ENCODE measurements around the gene MAP6.

Gene MAP6

DNA sequence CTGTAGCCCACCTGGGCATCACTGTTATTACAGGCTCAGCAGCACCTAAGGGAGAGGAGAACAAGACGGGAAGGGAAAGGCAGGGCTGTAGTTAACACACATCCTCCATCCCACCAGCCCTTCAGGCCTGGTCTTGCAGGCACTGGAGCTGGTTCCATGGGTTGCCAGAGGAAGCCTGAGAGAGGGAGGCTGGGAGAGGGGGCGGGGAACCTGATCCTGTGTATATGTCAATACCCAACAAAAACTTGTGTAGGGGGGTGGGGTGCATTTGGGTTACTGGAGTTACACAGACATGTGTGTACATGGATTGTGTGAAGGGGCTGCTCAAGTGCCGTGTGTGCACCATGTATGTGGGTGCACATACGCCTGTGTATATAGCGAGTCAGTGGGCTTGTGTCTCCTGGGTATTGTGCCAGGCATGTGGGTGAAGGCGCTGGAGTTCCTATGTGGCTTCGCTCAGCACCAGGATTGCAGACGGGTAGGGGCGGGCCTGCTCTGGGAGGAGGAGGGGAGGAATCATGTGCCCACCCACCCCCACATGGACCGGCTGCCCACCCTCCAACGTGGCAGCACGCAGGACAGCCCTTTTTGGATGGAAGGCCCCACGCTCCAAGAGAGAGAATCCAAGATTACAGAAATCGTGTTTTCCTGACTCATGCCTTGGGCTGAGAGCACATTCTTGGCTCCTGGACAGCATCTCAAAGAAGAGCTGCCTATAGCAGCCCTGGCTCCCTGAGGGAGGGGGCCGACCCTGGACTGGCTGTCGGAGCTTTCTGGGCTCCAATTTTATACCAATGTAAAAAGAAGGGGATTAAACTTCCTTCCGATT lies 111.0 kb downstream of the MAP6 start:
- no peak overlapping the region for H3K4me3 ChIP-seq (ENCODE audit: low read depth, low read length)
- DNase-seq (ENCODE audit: low read depth) = no peak
- TF ChIP-seq, protein P1, sequence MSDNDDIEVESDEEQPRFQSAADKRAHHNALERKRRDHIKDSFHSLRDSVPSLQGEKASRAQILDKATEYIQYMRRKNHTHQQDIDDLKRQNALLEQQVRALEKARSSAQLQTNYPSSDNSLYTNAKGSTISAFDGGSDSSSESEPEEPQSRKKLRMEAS (IDR thresholded peaks at IDR 0.05; ENCODE audit: low read depth, low read length) = no peak
- TF ChIP-seq, protein P2, sequence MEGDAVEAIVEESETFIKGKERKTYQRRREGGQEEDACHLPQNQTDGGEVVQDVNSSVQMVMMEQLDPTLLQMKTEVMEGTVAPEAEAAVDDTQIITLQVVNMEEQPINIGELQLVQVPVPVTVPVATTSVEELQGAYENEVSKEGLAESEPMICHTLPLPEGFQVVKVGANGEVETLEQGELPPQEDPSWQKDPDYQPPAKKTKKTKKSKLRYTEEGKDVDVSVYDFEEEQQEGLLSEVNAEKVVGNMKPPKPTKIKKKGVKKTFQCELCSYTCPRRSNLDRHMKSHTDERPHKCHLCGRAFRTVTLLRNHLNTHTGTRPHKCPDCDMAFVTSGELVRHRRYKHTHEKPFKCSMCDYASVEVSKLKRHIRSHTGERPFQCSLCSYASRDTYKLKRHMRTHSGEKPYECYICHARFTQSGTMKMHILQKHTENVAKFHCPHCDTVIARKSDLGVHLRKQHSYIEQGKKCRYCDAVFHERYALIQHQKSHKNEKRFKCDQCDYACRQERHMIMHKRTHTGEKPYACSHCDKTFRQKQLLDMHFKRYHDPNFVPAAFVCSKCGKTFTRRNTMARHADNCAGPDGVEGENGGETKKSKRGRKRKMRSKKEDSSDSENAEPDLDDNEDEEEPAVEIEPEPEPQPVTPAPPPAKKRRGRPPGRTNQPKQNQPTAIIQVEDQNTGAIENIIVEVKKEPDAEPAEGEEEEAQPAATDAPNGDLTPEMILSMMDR (IDR thresholded peaks at IDR 0.05; ENCODE audit: low read depth, low read length) = no peak
- TF ChIP-seq POLR2A (IDR thresholded peaks at IDR 0.05; ENCODE audit: extremely low read depth, insufficient read length) = no peak
- no peak for TF ChIP-seq MYC (IDR thresholded peaks at IDR 0.05; ENCODE audit: low read depth, low read length)

DNA sequence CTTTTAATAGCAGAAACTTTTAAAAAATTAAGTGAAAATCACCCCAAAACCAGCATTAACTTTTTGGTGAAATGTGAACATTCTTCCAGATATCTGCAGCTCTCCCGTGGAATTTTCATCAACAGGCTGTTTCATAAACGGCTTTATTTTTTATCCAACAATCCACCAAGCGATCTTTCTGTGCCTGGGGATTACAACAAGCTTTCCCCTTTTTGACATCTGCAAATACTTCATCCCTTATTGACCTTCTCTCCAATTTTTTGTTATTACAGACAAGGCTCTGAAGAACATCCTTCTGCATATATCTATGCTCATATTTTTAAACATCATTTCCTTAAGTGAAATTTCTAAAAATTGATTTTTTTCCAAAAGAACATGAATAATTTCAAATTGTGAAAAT lies 112.6 kb downstream of the MAP6 start:
- no peak overlapping the region for H3K4me3 ChIP-seq (ENCODE audit: low read depth, low read length)
- TF ChIP-seq, protein P1 (IDR thresholded peaks at IDR 0.05; ENCODE audit: low read depth, low read length) = no peak
- TF ChIP-seq POLR2A (IDR thresholded peaks at IDR 0.05; ENCODE audit: extremely low read depth, insufficient read length) = no peak
- TF ChIP-seq, protein P2 (IDR thresholded peaks at IDR 0.05; ENCODE audit: low read depth, low read length) = no peak
- no peak for TF ChIP-seq MYC (IDR thresholded peaks at IDR 0.05; ENCODE audit: low read depth, low read length)
- DNase-seq (ENCODE audit: low read depth) = no peak

DNA sequence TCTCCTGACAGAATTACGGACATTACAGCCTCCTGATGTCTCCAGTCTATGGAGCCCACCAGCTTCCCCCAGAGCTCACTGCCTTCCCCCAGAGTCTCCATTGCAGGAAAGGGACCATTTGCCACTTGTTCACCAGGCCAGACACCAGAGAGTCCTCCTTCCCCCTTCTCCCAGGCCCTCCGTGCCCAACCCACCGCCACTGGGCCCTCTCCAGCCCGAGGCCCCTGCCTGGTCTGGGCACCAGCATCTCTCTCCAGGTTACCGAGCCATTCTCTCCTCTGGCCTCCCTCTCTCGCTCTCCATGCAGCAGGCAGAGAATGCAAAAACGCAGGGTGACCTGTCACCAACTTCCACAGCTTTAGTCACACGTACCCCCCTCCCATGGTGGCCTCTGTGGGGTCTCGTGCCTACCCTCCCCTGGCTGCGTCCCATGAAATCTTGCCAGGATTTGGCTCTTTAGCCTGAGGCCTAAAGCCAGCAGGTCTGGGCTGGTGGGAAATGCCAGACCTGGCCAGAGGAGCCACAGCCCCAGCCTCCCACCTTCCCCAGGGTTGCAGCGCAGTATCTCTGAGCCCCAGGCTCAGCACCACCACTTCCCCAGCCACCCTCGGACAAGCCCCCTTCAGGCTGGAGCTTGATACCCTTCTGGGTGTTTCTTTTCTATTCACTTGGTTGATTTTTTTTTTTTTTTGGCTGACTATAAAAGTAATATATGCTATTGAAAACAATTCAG lies 113.6 kb downstream of the MAP6 start:
- H3K4me3 ChIP-seq (ENCODE audit: low read depth, low read length) = no peak overlapping the region
- TF ChIP-seq MYC (IDR thresholded peaks at IDR 0.05; ENCODE audit: low read depth, low read length) = no peak
- TF ChIP-seq POLR2A (IDR thresholded peaks at IDR 0.05; ENCODE audit: extremely low read depth, insufficient read length) = no peak
- TF ChIP-seq, protein P1 (IDR thresholded peaks at IDR 0.05; ENCODE audit: low read depth, low read length) = no peak
- no peak for DNase-seq (ENCODE audit: low read depth)

DNA sequence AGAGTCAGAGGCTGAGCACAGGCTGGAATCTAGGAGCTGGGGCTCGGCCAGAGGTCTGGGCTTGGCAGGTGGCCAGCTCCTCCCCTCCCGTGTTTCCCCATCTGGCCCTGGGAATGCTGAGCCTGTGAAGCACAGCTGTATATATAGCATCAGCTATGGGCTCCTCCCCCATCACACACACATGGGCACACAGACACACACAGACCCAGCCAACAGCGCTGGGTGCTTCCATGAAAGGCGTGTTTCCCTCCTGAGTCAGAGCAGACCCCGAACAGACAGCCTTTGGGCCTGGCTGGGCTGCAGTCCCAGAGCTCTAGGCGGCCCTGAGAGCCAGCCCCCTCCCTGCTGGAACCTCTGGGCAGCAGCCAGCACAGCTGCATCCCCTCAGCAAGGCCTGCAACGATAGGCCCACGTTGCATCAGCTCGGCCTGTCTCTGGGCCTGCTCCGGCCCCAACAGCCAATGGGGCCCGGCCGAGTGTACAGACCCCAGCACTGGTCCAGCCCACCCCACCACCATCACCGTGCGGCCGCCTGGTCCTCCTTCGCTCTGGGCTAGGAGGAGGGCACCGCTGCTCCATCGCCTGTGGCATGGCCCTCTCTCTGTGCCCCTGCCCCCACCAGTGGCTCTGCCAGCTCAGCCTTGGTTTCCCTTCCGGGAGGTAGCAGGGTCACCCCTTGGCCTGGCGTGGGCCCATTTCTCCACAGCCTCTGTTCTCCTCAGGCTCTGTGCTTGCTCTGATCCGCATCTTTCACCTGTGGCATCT lies 114.4 kb downstream of the MAP6 start:
- H3K4me3 ChIP-seq (ENCODE audit: low read depth, low read length) = no peak overlapping the region
- TF ChIP-seq, protein P2 (IDR thresholded peaks at IDR 0.05; ENCODE audit: low read depth, low read length) = no peak
- no peak for TF ChIP-seq POLR2A (IDR thresholded peaks at IDR 0.05; ENCODE audit: extremely low read depth, insufficient read length)
- TF ChIP-seq, protein P1 (IDR thresholded peaks at IDR 0.05; ENCODE audit: low read depth, low read length) = no peak
- TF ChIP-seq MYC (IDR thresholded peaks at IDR 0.05; ENCODE audit: low read depth, low read length) = no peak
- no peak for DNase-seq (ENCODE audit: low read depth)

DNA sequence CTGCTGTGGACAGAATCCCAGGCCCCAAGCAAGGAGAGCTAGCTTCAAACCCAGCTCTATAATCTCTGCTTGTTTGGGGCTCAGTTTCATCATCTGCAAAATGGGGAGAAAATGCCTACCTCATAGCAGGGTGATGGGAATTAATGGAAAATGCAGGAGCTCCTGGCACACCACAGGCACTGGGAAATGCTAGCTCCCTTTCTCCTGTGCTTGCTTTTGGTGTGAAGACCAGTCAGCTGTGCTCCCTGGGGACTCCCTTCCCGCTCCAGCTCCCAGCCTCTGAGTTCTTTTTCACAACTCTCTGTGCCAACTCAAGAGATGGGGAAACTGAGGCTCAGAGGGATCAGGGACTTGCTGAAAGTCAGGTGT lies 115.0 kb downstream of the MAP6 start:
- DNase-seq (ENCODE audit: low read depth) = no peak
- no peak overlapping the region for H3K4me3 ChIP-seq (ENCODE audit: low read depth, low read length)
- TF ChIP-seq, protein P2 (IDR thresholded peaks at IDR 0.05; ENCODE audit: low read depth, low read length) = no peak
- no peak for TF ChIP-seq MYC (IDR thresholded peaks at IDR 0.05; ENCODE audit: low read depth, low read length)
- TF ChIP-seq, protein P1 (IDR thresholded peaks at IDR 0.05; ENCODE audit: low read depth, low read length) = no peak
- TF ChIP-seq POLR2A (IDR thresholded peaks at IDR 0.05; ENCODE audit: extremely low read depth, insufficient read length) = no peak

Measured in NB4 (cell line).